Occipital lobe (tissue), 2 donors: ENCODE measurements around the gene STK35. TPM values are rescaled to one million over a fixed set of nuclear protein-coding genes. Genes with fewer than 3 reads are reported as not detected.
A peak's percentile ranks its signal among the peaks of the same experiment; 100 is the strongest.

Experiments used
- DNase-seq: peaks from one replicate; lab custom pipeline; 2025; lab: John Stamatoyannopoulos, UW
- total RNA-seq: library from RNA; depleted of rRNA; stranded (reverse); fragments of >200 nt; gene quantifications from one replicate; pipeline ENCODE4 v1.2.3, GENCODE V29; 2014

The STK35 gene
- total RNA-seq, 1 donor from 2014 or later, result 13.9 TPM

DNA sequence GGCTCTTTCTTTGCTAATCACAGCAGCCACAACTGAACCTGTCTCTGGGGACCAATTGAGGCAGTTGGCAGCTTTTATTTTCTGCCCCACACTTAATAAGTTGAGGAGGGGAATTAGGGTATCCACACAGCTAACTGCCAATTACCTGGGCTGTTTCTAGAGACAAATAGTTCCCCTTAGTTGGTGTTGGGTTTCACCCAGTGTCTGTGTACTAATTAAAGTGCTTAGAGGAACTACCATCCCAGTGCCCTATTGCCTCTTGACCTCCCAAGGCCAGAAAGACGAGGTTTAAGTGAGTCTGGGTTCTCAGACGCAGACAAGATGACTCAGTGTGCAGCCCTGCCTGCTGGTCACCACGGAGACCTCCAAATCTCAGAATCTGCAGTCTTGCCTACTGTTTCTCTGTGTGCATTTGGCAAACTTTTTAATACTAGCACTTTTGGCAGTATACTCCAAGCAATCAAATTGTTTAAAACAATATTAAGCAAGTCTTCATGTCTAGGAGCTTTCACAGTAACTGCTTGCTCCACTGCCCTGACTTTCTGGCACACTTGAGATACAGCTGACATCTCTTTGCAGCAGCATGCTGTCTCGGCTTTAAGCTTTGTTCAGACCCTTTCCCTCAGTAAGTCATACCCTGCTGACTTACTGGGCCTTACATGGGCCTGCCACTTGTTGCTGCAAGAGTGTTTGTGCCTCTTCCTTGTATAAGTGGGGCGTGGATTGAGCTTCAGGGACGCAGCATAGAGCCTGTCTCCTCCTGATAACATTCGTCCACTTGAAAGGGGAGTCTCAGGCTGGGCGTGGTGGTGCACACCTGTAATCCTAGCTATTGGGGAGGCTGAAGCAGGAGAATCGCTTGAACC is 31.9 kb downstream of the STK35 start:
- DNase-seq, result no peak

DNA sequence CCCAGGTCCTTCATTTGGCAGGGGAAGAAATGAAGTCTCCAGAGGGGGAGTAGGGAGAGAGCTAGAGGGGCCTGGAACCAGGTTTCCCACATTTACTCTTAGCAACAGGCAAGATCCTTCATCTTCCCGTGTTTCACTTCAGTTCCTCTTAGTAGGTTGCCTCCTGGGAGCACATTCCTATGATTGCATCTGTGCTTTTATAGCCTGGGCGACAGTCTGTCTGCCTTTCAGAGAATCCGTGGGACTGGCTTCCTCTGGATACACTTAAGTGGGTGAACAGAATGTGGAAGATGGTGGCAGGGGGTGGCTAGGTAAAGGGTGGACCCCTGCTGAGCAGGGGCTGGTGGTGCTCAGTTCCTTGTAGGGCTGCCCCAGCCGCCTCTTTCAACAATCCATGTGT is 33.4 kb downstream of the STK35 start:
- no peak for DNase-seq

DNA sequence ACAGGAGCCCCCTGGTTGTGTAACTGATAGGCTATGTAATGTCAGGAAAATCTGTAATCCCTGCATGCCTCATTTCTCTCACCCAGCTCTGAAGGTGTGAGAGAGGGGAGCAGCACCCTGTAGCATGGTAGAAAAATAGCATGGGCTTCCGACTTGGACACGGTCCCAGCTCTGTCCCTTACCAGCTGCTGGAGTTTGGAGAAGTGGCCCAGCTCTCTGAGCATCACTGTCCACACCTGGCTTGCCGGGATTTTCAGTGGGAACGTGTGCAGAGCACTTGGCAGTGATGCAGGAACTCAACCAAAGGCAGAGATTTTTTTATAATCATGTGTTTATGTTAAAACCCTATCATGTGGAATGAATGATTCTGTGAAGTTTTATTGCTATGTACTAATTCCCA is 34.6 kb downstream of the STK35 start:
- DNase-seq, result peak; percentile 64

DNA sequence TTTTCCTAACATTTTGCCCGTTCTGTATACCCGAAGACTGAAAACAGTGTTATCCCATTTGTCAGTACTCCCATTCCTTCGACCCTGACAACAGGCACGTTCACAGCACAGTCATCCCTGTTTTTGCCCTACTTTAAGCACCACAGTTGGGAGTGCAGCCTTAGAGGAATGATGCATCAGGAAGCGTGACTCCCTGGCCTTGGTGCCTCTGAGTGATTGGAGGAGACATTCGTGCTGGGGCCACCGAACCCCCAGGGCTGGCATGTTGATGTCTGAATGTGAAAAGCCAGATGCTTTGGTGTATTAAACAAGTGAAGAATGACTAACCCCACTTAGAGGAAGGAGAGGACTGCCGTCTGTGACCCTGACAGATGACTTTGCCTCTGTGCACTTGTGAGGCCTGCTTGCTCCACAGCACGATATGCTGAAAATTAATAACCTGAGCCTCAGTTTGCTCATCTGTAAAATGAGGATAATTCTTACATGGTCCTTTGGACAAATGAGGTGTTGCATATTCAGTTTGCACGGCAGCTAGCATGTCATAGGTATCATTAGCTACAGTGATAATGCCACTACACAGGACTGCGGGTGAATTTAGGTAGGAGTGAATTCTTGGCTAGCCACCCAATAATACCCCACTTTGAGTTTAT is 36.0 kb downstream of the STK35 start:
- DNase-seq, result no peak

DNA sequence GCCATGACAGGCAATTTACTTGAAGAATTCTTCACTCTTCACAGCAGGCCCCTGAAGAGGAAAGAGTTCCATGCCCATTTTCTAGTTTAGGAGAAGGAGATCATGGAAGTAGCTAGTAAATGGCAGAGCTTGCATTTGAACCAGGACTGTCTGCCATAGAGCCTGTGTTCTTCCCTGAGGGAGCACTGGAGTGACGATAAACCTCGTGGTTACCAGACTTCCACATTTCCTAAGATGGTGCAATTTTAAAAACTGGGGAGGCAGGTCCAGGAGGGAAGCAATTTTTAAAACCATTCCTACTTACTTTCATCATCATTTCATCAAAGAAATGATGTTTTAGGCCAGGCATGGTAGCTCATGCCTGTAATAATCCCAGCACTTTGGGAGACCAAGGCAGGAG is 36.8 kb downstream of the STK35 start:
- DNase-seq, result no peak

DNA sequence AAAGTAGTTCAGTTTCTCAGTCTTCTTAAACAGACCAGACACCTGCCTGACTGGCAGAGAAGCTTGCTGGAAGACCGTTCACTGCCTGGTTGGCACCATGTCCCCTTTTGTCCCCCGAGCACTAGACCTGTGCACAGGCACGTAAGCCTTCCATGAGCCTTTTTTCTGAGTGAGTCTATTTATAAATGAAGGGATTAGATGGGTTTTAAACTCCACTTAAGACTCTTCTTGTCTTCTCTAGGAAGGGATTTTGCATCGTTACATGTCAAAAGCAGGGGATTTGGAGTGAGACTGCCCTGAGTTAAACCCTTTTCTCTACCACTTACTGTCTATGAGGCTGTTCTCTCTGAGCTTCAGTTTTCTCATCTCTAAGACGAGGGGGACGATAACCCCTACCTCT is 37.6 kb downstream of the STK35 start:
- no peak for DNase-seq

DNA sequence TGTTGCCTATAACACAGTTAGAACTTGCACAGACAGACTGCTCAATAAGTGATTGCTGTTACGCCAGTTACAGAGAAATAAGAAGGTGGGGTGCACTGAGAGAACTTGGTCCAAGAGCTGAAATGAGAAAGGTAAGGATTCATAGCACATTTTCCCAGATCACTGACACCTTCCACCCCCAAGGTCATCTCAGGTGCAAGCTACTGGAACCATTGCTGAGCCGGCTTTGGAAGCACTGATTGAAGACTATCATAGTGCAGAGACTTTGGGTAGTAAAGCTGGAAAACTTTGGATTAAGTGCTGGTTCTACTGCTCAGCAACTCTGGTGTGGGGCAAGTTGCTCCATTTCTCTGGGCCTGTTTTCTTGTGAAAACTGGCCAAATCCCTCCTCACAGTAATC is 38.1 kb downstream of the STK35 start:
- DNase-seq, result no peak

DNA sequence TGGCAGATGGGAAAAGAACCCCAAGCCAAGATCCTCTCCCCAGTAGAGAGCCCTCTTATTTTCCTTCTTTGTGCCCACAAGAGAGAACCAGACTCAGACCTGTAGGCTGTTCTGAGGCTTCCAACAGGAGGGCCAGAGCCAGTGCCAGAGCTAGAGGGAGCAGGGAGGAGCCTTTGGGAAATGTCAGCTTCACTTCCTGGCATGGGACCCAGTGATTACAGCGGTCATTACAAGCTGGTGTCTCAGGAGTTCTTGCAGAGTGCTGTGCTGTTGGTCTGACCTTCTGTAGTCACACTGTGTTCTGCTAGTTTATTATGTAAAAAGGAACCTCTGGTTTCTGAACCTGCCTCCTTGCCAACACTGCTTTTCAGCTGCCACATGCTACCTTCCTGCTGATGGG is 38.9 kb downstream of the STK35 start:
- peak; percentile 20 for DNase-seq

DNA sequence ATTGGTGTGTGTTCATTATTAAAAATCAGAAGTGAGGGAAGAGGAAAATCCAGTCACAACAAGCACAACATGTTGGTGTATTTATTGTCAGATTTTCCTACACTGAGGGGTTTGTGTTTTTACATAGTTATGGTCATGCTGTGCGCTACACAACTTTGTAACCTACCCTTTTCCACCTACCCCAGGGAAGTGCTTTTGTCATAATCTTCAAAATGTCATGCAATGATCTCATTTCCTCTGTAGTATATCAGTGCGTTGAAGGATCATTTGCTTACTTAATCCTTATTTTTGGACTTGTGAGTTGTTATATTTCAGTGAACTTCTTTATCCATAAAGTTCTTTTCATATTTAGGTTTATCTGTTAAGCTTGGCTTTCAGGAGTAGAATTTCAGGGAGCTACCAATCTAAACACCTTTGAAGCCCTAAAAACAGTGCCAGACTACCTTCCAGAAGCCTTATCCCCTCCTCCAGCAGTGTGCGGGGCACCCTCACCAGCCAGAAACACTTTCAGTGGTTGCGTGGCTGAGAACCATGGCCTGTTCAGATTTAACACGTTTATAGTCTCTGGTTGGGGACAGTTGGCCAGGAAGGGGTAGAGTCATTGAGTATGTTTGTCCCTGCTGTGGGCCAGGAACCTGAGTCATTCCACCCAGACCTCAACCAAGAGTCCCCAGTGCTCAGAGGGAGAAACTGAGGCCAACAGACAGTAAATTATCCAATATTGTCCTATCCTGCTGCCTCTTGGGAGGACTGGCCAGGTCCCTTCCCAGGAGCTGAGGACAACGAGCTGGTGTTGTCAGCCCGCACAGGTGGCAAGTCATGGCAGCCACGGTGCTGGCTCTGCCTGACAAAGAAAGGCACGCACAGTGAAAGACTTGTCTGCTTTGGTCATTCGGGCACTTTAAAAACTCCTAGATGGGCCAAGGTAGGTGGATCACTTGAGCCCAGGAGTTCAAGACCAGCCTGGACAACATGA is 40.3 kb downstream of the STK35 start:
- DNase-seq, result no peak

DNA sequence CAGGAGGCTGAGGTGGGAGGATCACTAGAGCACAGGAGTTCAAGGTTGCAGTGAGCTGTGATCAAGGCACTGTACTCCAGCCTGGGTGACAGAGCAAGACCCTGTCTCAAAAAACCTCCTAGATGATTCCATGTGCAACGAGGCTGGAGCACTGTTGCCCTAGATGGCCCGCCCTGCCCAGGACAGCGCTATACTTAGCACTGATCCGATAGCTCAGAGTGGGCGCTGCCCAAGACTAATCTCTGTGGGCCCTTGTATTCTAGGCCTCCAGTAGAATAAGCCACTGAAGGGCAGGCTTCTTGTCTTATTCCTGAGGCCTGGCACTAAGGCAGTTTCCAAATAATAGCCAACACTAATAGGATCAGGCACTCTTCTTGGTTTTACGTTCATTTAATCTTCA is 41.0 kb downstream of the STK35 start:
- no peak for DNase-seq

DNA sequence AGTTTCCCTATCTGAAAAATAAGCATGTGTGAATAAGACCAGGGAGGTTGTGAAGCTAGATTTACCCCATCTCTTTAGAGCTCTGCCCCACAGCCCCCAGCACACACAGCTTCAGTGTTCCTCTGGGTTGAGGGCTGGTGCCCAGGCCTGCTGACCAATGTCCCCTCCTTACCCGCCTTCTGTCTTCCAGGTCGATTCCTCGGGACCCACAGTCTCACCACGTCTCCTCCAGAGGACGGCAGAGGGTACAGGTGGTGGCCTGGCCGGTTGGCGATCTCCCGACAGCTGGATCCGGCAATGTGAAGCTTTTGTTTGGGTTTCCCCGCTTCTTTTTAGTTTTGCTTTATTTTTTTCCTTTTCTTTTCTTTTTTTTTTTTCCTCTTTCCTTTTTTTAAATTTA is 42.0 kb downstream of the STK35 start:
- DNase-seq, result no peak

DNA sequence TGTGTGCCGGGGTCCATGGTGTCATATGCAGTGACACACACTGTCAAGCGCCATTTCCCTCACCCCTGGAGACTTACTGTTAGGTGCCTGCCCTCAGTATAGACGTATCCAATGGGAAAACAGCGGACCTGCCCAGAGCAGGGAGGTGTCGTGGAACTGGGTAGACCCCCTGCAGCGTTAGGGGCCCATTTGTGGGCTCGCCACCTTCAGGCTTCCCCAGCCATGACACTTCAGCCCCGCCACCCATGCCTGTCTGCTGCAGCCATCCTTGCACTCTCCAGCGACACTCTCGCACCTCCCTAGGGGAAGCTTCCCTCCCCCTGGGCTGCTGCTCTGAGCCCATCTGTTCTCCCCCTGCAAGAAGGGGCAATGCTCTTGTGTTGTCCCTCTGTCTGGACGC is 43.2 kb downstream of the STK35 start:
- no peak for DNase-seq

DNA sequence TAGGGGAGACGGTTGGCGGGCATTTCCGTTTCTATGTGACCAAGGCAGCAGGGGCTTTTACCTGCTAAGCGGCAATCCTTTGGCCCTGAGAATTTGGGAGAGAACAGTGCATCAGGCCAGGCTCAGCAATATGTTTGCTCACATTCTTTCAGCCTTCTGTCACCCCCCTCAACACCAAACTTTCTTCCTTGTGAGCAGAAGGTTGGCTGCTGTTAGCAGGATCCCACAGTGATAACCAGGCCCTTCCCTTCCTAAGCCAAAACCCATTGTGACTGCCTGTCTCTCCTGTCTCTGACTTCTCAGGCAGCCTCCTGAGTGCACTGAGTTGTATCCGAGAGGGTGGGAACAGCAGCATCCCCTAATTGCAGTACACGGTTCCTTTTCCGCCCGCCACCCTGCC is 43.7 kb downstream of the STK35 start:
- no peak for DNase-seq

DNA sequence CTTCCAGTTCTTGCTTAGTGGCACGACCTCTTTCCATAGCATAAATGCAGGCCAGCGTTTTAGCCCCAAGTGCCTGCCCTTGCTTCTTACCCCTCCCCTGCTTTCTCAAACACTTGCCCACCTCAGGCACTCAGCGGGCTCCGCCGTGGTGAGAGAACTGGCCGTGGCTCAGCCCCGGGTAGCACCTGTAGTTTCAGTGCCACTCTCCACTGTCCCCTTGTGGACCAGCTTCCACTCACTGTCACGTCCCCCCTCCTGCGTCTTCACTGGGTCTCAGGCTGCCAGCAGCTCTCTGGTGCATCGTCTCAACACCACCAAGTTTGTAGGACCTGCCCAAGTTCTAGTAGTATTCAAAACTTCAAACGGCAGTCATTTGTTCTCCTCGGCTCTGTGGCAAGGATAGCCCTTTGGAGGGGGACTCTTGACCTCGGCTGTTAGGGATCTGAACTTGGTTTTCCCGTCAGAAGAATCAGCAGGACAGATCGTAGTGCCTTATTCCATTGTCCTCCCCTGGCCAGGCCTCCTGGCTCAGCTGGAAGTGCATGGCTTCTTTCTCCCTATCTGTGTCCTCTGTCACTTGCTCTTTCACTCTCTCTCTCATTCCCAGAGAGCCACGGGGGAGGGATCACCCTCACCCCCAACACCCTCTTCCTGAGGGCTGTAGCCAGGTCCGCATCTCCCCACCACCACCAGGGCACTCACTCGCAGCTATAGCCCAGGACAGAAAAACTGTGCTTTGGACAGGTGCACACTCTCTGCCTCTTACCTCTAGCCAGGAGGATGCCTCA is 44.6 kb downstream of the STK35 start:
- no peak for DNase-seq

DNA sequence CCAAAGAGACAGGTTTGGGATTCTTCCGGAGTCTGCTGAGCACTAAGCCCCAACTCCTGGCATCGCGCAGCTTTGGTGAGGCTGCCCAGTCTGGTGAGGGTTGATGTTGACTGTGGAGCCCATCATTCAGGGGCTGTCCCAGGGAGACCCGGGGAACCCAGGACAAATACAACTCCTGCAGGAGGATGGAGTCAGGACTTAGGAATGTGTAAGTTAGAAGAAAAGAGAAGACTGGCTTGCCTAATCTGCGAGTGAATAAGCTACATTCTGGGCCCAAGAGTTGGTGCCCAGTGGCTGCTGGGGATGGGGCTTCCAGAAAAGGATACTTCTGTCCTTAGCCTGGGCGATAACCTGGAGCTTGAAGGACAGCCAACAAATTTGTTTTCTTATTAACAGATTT is 47.9 kb downstream of the STK35 start:
- no peak for DNase-seq

DNA sequence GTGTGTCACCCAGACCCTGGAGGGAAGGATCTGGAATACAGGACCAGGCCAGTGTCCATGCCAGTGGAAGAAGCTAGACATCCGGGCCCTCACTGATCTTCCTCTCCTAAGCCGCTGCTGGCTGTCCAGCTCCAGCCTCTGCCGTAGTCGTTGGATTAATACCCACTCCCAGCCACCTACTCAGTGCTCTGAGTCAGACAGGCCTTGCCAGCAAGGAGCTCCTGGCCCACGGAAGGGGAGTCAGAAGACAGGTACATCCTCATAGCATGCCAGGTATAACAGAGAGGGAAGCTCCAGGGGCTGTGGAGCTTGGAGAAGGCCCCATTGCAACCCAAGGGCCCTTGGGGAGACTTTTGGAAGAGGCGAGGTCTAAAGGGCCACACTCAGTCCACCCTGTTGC is 49.0 kb downstream of the STK35 start:
- no peak for DNase-seq

DNA sequence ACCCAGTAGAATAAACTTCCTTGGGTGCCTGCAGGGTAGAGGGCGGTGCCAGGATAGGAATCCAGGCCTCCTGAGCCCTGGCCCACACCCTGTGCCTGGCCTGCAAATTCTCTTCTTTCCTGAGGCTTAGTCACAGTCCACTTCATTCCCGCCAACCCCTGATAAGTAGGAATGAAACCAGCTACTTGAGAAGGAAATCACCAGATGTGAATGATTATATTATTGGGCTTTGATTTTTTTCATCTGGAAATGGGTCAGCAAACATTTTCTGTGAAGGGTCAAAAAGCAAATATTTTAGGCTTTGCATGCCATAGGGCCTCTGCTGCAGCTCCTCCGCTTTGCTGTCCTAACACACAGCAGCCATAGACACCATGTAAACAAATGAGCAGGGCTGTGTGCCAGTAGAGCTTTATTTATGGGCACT is 50.2 kb downstream of the STK35 start:
- DNase-seq, result no peak

DNA sequence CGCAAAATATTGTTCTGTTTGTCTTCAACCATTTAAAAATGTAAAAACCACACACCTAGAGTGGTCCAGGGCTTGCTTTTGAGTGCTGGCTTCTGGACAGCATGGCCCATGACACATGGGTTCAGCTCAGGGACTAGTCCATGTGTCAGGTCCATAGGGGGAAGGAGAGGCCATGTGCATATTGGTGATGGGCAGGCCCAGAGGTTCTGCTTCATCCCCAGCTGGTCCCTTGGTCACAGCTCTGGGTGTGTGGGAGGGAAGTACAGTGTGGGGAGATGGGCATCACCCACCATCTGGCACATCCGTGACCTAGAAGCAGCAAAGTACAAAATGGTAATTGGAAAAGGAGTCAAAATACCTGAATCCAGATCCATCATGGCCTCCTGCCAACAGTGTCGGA is 50.7 kb downstream of the STK35 start:
- DNase-seq, result no peak

DNA sequence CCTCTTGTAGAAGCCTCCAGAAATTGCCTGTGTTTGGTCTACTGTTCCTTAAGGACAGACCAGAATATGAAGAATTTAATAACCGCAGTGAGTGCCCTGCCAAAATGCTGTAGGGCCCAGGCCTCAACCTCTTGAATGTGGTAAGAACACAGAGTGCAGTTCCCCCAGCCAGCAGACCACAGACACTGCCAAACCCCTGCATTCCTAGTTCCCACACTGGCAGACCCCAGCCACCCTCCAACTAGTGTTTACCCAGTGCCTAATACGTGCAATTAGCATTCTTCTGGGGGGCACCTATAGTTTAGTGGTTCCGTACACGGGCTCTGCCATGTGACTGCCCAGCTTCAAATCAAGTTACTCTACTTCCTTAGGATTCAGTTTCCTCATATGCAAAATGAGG is 51.7 kb downstream of the STK35 start:
- DNase-seq, result no peak

DNA sequence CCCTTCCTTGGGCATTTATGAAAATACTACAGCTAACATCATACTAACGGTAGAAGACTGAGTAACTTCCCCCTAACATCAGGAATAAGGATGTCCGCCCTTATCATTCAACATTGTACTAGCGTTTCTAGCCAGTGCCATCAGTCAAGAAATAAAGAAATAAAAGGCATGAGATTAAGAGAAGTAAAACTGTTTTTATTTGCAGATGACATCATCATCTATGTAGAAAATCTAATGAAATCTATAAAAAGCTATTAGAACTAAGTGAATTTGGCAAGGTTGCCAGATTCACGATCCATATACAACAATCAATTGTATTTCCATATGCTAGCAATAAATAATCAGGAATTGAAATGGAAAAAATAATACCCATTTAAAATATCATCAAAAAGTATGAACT is 54.6 kb downstream of the STK35 start:
- no peak for DNase-seq
